OCI-LY3 (cell line): Measurements from ENCODE around the gene RBMX2.

ENCODE experiments used
- CTCF ChIP-seq: fragments of 200-600, 300-600 bp; sonication (generic); IDR thresholded peaks from 2 replicates; pipeline ENCODE4 v1.5.1; 2014; ENCODE audit warnings: antibody characterized with exemption, low read length, low read depth
- EZH2phosphoT487 ChIP-seq: fragments of 200-600 bp; shearing (Covaris generic); IDR thresholded peaks from 2 replicates; pipeline ENCODE4 v1.6.1; 2018; ENCODE audit warnings: antibody characterized with exemption, mixed run types, low read depth

GRCh38 chrX:130402208-130402684 lies 459 bp downstream of the RBMX2 start:
- TF ChIP-seq CTCF (no peak), EZH2phosphoT487 (no peak)
